ENCODE results near the gene GMDS.

The GMDS gene

GRCh38 chr6:1586861-1587450, 658.4 kb downstream of the GMDS start:
- no peaks in the 10 kb centered on the region for H3K36me3 ChIP-seq (ENCODE audit: control insufficient read depth, insufficient read depth, low read length)
- no peak overlapping the region for H3K27ac ChIP-seq (ENCODE audit: low read length)
- H3K4me3 ChIP-seq (ENCODE audit: low read length), result no peak overlapping the region
- no peaks in the 10 kb centered on the region for H3K27me3 ChIP-seq (ENCODE audit: control insufficient read depth, insufficient read depth, low read length)
- no peaks in the 10 kb centered on the region for H3K9me3 ChIP-seq (ENCODE audit: control insufficient read depth, insufficient read depth, low read length)
- DNase-seq (ENCODE audit: low read depth, low spot score), result no peak
- no peaks in the 10 kb centered on the region for H3K4me1 ChIP-seq (ENCODE audit: control insufficient read depth, insufficient read depth, low read length)
- no CpG with 5 or more reads among the region's 5 CpGs for WGBS (ENCODE audit: insufficient coverage, insufficient read length)

- H3K4me3 ChIP-seq (ENCODE audit: low read length), result no peak overlapping the region
- no peak overlapping the region for H3K27ac ChIP-seq (ENCODE audit: low read length)
- H3K9me3 ChIP-seq (ENCODE audit: control insufficient read depth, insufficient read depth, low read length), result no peaks in the 10 kb centered on the region
- no CpG with 5 or more reads among the region's 7 CpGs for WGBS (ENCODE audit: insufficient coverage, insufficient read length)
- no peaks in the 10 kb centered on the region for H3K36me3 ChIP-seq (ENCODE audit: control insufficient read depth, insufficient read depth, low read length)
- no peak for DNase-seq (ENCODE audit: low read depth, low spot score)
- H3K27me3 ChIP-seq (ENCODE audit: control insufficient read depth, insufficient read depth, low read length), result no peaks in the 10 kb centered on the region
- H3K4me1 ChIP-seq (ENCODE audit: control insufficient read depth, insufficient read depth, low read length), result no peaks in the 10 kb centered on the region
These were observed 659.1 kb downstream of the GMDS start for GRCh38 chr6:1586256-1586655.

DNA sequence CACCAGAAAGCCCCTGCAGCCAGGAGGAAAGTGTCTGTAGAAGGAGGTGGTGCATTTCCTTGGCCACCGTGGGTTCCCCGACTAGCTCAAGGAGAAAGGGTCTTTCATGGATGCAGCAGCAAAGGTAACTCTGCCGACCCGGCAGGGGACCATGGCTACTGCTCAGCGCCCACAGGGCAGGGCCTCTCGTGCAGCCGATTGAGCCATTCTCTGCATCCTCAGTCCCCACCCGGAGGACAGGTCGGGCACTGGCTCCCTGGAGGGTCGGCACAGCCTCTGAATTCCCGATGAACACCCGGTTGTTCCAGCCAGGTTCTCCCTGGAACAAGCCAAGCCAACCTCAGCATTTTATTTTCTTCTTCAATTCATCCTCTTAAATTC, 659.7 kb downstream of the GMDS start:
- no CpG with 5 or more reads among the region's 12 CpGs for WGBS (ENCODE audit: insufficient coverage, insufficient read length)
- H3K36me3 ChIP-seq (ENCODE audit: control insufficient read depth, insufficient read depth, low read length), result no peaks in the 10 kb centered on the region
- H3K4me3 ChIP-seq (ENCODE audit: low read length), result no peak overlapping the region
- no peaks in the 10 kb centered on the region for H3K27me3 ChIP-seq (ENCODE audit: control insufficient read depth, insufficient read depth, low read length)
- no peaks in the 10 kb centered on the region for H3K4me1 ChIP-seq (ENCODE audit: control insufficient read depth, insufficient read depth, low read length)
- DNase-seq (ENCODE audit: low read depth, low spot score), result no peak
- no peak overlapping the region for H3K27ac ChIP-seq (ENCODE audit: low read length)
- H3K9me3 ChIP-seq (ENCODE audit: control insufficient read depth, insufficient read depth, low read length), result no peaks in the 10 kb centered on the region

DNA sequence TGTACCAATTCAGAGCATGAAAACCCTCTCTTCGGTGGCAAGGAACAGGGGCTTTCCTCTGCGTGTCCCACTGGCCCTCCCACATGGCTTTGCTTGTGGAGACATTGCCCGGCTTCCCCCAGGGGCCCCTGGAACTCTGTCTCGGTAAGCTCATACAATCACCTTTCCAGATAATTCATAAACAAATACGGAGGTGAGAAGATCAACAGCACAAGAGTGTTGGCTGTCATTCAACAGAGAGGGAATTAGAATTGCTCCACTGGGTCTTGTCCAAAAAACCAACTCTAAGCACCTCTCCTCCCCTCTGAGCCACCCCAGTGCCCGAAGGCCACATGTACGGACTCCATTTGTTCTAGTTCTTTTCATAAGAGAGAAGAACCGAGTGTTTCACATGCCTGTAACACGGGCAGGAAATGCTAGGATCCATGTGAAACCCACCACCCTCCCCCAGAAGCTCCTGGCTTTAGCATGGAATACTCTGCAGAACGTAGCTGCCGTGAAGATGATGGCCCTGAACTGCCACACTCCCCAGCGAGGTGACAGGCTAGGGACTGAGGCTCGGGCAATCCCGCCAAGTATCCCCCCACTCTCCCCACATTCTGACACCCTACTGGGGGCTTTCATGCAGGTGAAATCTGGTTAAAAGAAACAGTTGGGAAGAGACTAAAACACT, 660.3 kb downstream of the GMDS start:
- no peaks in the 10 kb centered on the region for H3K27me3 ChIP-seq (ENCODE audit: control insufficient read depth, insufficient read depth, low read length)
- no peaks in the 10 kb centered on the region for H3K4me1 ChIP-seq (ENCODE audit: control insufficient read depth, insufficient read depth, low read length)
- no peaks in the 10 kb centered on the region for H3K9me3 ChIP-seq (ENCODE audit: control insufficient read depth, insufficient read depth, low read length)
- DNase-seq (ENCODE audit: low read depth, low spot score), result no peak
- no CpG with 5 or more reads among the region's 14 CpGs for WGBS (ENCODE audit: insufficient coverage, insufficient read length)
- no peaks in the 10 kb centered on the region for H3K36me3 ChIP-seq (ENCODE audit: control insufficient read depth, insufficient read depth, low read length)
- no peak overlapping the region for H3K27ac ChIP-seq (ENCODE audit: low read length)
- H3K4me3 ChIP-seq (ENCODE audit: low read length), result no peak overlapping the region

GRCh38 chr6:1584146-1584545, 661.3 kb downstream of the GMDS start:
- Histone ChIP-seq H3K4me1 (ENCODE audit: control insufficient read depth, insufficient read depth, low read length) (no peaks in the 10 kb centered on the region; the same call in 1 of the 2 replicates), H3K27me3 (ENCODE audit: control insufficient read depth, insufficient read depth, low read length) (no peaks in the 10 kb centered on the region), H3K27ac (ENCODE audit: low read length) (no peak overlapping the region), H3K9me3 (ENCODE audit: control insufficient read depth, insufficient read depth, low read length) (no peaks in the 10 kb centered on the region), H3K4me3 (ENCODE audit: low read length) (no peak overlapping the region), H3K36me3 (ENCODE audit: control insufficient read depth, insufficient read depth, low read length) (no peaks in the 10 kb centered on the region)
- DNase-seq (ENCODE audit: low read depth, low spot score), result no peak
- no CpG with 5 or more reads among the region's 5 CpGs for WGBS (ENCODE audit: insufficient coverage, insufficient read length)

DNA sequence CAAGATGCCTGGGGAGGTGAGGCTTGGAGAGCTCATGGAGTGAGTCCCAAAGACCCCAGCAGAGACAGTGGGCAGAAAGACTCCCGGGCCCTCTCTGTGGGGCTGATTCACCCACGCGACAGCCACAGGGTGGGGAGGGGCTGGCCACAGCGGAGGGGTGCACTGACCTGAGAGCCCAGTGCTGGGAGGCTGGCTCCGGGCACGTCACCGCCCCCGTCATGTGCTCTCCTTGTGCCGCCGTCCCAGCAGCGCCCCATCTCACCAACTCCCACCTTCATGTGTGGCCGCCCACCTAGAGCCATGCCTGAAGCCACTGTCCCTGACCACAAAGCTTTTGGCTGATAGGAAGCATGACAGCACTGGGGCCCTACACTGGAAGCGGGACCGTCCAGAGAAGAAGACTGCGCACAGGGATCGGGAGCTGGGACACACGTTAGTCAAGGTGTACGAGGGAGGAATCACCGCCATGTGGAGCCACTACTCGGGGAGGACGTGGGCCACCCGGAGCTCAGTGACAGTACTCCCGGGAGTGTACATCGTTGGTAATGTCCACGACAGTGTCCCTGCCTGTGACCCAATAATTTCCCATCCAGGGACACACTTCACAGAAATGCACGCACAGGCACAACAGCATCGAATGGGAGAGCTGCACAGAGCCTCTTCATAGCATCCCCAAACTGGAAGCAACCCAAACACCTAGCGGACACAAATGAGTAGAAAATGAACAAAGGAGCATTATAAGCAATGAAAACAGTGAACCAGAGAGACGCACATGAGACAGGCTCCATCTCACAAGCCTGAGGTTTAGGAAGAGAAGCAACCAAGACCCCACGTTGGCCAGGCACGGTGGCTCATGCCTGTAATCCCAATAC, 664.0 kb downstream of the GMDS start:
- Histone ChIP-seq H3K36me3 (ENCODE audit: control insufficient read depth, insufficient read depth, low read length) (no peaks in the 10 kb centered on the region), H3K4me1 (ENCODE audit: control insufficient read depth, insufficient read depth, low read length) (no peaks in the 10 kb centered on the region; the same call in 1 of the 2 replicates), H3K27me3 (ENCODE audit: control insufficient read depth, insufficient read depth, low read length) (no peaks in the 10 kb centered on the region), H3K27ac (ENCODE audit: low read length) (no peak overlapping the region), H3K9me3 (ENCODE audit: control insufficient read depth, insufficient read depth, low read length) (no peaks in the 10 kb centered on the region), H3K4me3 (ENCODE audit: low read length) (no peak overlapping the region)
- no CpG with 5 or more reads among the region's 31 CpGs for WGBS (ENCODE audit: insufficient coverage, insufficient read length)
- no peak for DNase-seq (ENCODE audit: low read depth, low spot score)

DNA sequence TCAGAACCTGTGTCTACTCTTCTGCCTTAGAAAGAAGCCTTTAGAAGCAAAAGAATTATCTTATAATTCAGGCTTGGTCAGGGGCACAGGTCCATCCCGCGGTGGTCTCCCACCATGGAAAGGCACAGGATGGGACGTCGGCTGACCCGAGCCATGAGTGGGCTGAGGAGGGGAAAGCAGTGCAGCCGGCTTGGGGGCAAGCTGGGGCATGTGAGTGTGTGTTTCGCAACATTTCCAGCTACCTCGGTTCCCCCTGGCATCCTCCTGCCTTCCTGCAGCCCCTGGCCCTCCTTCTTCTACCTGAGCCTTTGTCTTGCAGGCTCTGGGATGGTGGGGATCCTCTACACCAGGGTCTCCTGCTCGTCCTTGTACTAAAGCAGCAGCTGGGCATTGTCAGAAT, 664.8 kb downstream of the GMDS start:
- Histone ChIP-seq H3K27ac (ENCODE audit: low read length) (no peak overlapping the region), H3K27me3 (ENCODE audit: control insufficient read depth, insufficient read depth, low read length) (no peaks in the 10 kb centered on the region), H3K4me1 (ENCODE audit: control insufficient read depth, insufficient read depth, low read length) (no peaks in the 10 kb centered on the region; the same call in 1 of the 2 replicates), H3K4me3 (ENCODE audit: low read length) (no peak overlapping the region), H3K36me3 (ENCODE audit: control insufficient read depth, insufficient read depth, low read length) (no peaks in the 10 kb centered on the region), H3K9me3 (ENCODE audit: control insufficient read depth, insufficient read depth, low read length) (no peaks in the 10 kb centered on the region)
- DNase-seq (ENCODE audit: low read depth, low spot score), result no peak
- whole genome bisulfite sequencing (ENCODE audit: insufficient coverage, insufficient read length), result no CpG with 5 or more reads among the region's 9 CpGs

- no peak for DNase-seq (ENCODE audit: low read depth, low spot score)
- no CpG with 5 or more reads among the region's 6 CpGs for WGBS (ENCODE audit: insufficient coverage, insufficient read length)
- no peaks in the 10 kb centered on the region for H3K27me3 ChIP-seq (ENCODE audit: control insufficient read depth, insufficient read depth, low read length)
These were observed 665.3 kb downstream of the GMDS start for GRCh38 chr6:1580109-1580508.

GRCh38 chr6:1579096-1579495, 666.3 kb downstream of the GMDS start:
- H3K36me3 ChIP-seq (ENCODE audit: control insufficient read depth, insufficient read depth, low read length), result no peaks in the 10 kb centered on the region
- H3K27ac ChIP-seq (ENCODE audit: low read length), result no peak overlapping the region
- peaks cover 7% of the 10 kb centered on the region for H3K4me1 ChIP-seq (ENCODE audit: control insufficient read depth, insufficient read depth, low read length)
- no peak overlapping the region for H3K4me3 ChIP-seq (ENCODE audit: low read length)
- WGBS (ENCODE audit: insufficient coverage, insufficient read length), result no CpG with 5 or more reads among the region's 5 CpGs
- no peak for DNase-seq (ENCODE audit: low read depth, low spot score)
- no peaks in the 10 kb centered on the region for H3K27me3 ChIP-seq (ENCODE audit: control insufficient read depth, insufficient read depth, low read length)
- H3K9me3 ChIP-seq (ENCODE audit: control insufficient read depth, insufficient read depth, low read length), result no peaks in the 10 kb centered on the region

More at GRCh38 chr6:1580109-1580508, 665.3 kb downstream of the GMDS start:
- Histone ChIP-seq H3K27ac (ENCODE audit: low read length) (no peak overlapping the region), H3K36me3 (ENCODE audit: control insufficient read depth, insufficient read depth, low read length) (no peaks in the 10 kb centered on the region), H3K4me3 (ENCODE audit: low read length) (no peak overlapping the region), H3K9me3 (ENCODE audit: control insufficient read depth, insufficient read depth, low read length) (no peaks in the 10 kb centered on the region), H3K4me1 (ENCODE audit: control insufficient read depth, insufficient read depth, low read length) (peaks cover 4% of the 10 kb centered on the region)

DNA sequence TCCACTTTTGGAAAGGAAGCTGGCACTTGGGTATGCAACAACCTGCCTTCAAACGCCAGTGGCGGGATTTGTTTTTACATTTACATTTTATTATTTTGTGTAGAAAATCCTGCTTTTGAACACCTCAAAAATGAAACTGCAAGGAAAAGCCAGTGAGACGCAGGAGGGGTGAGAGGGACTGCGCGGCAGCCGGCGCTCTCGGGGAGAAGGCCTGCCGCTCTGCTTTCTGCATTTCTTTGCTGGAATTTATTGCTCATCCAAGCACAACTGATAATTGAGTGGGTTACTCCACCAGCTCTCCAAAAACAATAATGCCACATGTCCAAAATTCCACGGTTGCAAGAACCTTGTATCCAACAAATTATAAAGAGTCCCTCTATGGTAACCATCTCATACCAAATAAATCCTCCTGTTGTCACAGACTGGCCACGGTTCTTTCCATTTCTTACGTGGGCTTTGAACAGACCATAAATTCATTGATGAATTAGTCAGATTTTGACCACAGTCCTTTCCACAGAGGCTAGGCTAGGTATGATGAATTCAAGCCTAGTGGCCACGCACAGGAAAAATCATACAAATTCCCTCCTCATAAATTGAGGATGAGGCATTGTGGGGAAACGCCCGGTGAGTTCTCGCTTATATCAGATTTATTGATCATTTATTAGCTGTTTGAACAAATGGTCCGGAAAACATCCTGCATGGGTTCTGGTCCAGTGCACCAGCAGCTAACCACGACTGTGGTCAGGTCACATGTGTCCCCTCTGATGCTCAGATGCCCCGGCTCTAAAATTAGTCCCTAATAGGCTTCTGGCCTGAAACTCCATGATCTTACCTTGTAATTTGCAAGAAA, 667.3 kb downstream of the GMDS start:
- H3K27me3 ChIP-seq (ENCODE audit: control insufficient read depth, insufficient read depth, low read length), result no peaks in the 10 kb centered on the region
- H3K36me3 ChIP-seq (ENCODE audit: control insufficient read depth, insufficient read depth, low read length), result no peaks in the 10 kb centered on the region
- H3K9me3 ChIP-seq (ENCODE audit: control insufficient read depth, insufficient read depth, low read length), result no peaks in the 10 kb centered on the region
- DNase-seq (ENCODE audit: low read depth, low spot score), result no peak
- no peak overlapping the region for H3K27ac ChIP-seq (ENCODE audit: low read length)
- peaks cover 7% of the 10 kb centered on the region for H3K4me1 ChIP-seq (ENCODE audit: control insufficient read depth, insufficient read depth, low read length)
- H3K4me3 ChIP-seq (ENCODE audit: low read length), result no peak overlapping the region
- whole genome bisulfite sequencing (ENCODE audit: insufficient coverage, insufficient read length), result no CpG with 5 or more reads among the region's 19 CpGs
